Measurements from ENCODE around the gene CD1D.

CD1D gene

GRCh38 chr1:158227904-158228623 is 47.4 kb downstream of the CD1D start:
- no peak for DNase-seq
- intact Hi-C loops (cut with DNase I) = no loop called here

Measured in posterior cingulate gyrus (tissue), 11 donors.